HepG2 (cell line): ENCODE data around the gene B3GNT9. TPM values are rescaled to one million over a fixed set of nuclear protein-coding genes. Genes with fewer than 3 reads are reported as not detected.

Source experiments
- HOXA7 ChIP-seq: sonication (generic); formaldehyde crosslinking; IDR thresholded peaks from 2 replicates; pipeline ENCODE4 v1.8.1; 2022; ENCODE audit warnings: mild to moderate bottlenecking, missing genetic modification reagents, moderate library complexity
- MAX ChIP-seq: IDR thresholded peaks from 2 replicates; pipeline ENCODE4 v1.6.1; 2012; ENCODE audit warnings: inconsistent platforms
- SALL1 ChIP-seq: sonication (generic); formaldehyde crosslinking; IDR thresholded peaks from 2 replicates; pipeline ENCODE4 v1.8.0; 2022; ENCODE audit warnings: mild to moderate bottlenecking, missing genetic modification reagents
- SPEN ChIP-seq: sonication (generic); formaldehyde crosslinking; IDR thresholded peaks from 2 replicates; pipeline ENCODE4 v1.5.1; 2020; ENCODE audit warnings: low read depth, mild to moderate bottlenecking, missing genetic modification reagents
- TMF1 ChIP-seq: sonication (generic); formaldehyde crosslinking; IDR thresholded peaks from 2 replicates; pipeline ENCODE4 v1.8.1; 2022; ENCODE audit warnings: low read depth, missing genetic modification reagents
- polyA plus RNA-seq, 8 experiments: library from polyadenylated mRNA; depleted of rRNA in 3 of 8; stranded (reverse) in 7 of 8; unstranded in 1 of 8; fragments of >200 nt; fragmentation: Illumina TruSeq in 4 of 8; extraction: Trizol in 4 of 8; gene quantifications; 2 replicates each; pipeline versions ENCODE4 v1.2.1 to v1.2.3, GENCODE V29; 2011 to 2016; ENCODE audit warnings: low read depth in 4 of 8, missing spikeins in 1 of 8, mixed read lengths in 1 of 8; ENCODE audit not compliant: insufficient read depth in 1 of 8
- total RNA-seq, 5 experiments: library from RNA; depleted of rRNA; stranded (reverse); fragments of >200 nt; fragmentation: Illumina TruSeq; extraction: Trizol; gene quantifications; 2 replicates each; pipeline ENCODE4 v1.2.3, GENCODE V29; 2016; ENCODE audit warnings: low read depth in 1 of 5
- TF ChIP-seq, protein P1 (sequence below): sonication (generic); formaldehyde crosslinking; IDR thresholded peaks from 2 replicates; pipeline ENCODE4 v1.4.0; 2020; ENCODE audit warnings: missing genetic modification reagents
- TF ChIP-seq, protein P2 (sequence below): IDR thresholded peaks from 2 replicates; pipeline ENCODE4 v1.6.1; 2016; ENCODE audit warnings: low read depth, borderline replicate concordance
- TF ChIP-seq, protein P3 (sequence below): sonication (generic); formaldehyde crosslinking; IDR thresholded peaks from 2 replicates; pipeline ENCODE4 v1.5.0; 2020; ENCODE audit warnings: mild to moderate bottlenecking, missing genetic modification reagents
- TF ChIP-seq, protein P4 (sequence below): sonication (generic); formaldehyde crosslinking; IDR thresholded peaks from 2 replicates; pipeline ENCODE4 v1.5.1; 2020; ENCODE audit warnings: missing genetic modification reagents, mild to moderate bottlenecking, borderline replicate concordance
- TF ChIP-seq, protein P5 (sequence below): sonication (generic); formaldehyde crosslinking; IDR thresholded peaks from 2 replicates; pipeline ENCODE4 v1.9.0; 2021; ENCODE audit warnings: mild to moderate bottlenecking, missing genetic modification reagents

The B3GNT9 gene
- total and polyA plus RNA-seq, 2 of the 13 experiments (the other 11 are each of a cell fraction or from before 2014, with no cell fraction given) = 1.5 to 3.1 TPM

- TF ChIP-seq, protein P1, sequence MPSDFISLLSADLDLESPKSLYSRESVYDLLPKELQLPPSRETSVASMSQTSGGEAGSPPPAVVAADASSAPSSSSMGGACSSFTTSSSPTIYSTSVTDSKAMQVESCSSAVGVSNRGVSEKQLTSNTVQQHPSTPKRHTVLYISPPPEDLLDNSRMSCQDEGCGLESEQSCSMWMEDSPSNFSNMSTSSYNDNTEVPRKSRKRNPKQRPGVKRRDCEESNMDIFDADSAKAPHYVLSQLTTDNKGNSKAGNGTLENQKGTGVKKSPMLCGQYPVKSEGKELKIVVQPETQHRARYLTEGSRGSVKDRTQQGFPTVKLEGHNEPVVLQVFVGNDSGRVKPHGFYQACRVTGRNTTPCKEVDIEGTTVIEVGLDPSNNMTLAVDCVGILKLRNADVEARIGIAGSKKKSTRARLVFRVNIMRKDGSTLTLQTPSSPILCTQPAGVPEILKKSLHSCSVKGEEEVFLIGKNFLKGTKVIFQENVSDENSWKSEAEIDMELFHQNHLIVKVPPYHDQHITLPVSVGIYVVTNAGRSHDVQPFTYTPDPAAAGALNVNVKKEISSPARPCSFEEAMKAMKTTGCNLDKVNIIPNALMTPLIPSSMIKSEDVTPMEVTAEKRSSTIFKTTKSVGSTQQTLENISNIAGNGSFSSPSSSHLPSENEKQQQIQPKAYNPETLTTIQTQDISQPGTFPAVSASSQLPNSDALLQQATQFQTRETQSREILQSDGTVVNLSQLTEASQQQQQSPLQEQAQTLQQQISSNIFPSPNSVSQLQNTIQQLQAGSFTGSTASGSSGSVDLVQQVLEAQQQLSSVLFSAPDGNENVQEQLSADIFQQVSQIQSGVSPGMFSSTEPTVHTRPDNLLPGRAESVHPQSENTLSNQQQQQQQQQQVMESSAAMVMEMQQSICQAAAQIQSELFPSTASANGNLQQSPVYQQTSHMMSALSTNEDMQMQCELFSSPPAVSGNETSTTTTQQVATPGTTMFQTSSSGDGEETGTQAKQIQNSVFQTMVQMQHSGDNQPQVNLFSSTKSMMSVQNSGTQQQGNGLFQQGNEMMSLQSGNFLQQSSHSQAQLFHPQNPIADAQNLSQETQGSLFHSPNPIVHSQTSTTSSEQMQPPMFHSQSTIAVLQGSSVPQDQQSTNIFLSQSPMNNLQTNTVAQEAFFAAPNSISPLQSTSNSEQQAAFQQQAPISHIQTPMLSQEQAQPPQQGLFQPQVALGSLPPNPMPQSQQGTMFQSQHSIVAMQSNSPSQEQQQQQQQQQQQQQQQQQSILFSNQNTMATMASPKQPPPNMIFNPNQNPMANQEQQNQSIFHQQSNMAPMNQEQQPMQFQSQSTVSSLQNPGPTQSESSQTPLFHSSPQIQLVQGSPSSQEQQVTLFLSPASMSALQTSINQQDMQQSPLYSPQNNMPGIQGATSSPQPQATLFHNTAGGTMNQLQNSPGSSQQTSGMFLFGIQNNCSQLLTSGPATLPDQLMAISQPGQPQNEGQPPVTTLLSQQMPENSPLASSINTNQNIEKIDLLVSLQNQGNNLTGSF = peak; percentile 83; the same call in 1 of the 2 replicates
- TF ChIP-seq, protein P2, sequence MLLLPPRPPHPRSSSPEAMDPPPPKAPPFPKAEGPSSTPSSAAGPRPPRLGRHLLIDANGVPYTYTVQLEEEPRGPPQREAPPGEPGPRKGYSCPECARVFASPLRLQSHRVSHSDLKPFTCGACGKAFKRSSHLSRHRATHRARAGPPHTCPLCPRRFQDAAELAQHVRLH = peak; percentile 99
- TF ChIP-seq HOXA7 (peak; percentile 93), SALL1 (CRISPR knock-in tag) (peak; percentile 97), SPEN (peak; percentile 68; the same call in 1 of the 2 replicates), TMF1 (CRISPR knock-in tag) (0 out of 2 replicates have a peak, but pooled peaks have one; percentile 72), MAX (peak; percentile 90)
- TF ChIP-seq, protein P3, sequence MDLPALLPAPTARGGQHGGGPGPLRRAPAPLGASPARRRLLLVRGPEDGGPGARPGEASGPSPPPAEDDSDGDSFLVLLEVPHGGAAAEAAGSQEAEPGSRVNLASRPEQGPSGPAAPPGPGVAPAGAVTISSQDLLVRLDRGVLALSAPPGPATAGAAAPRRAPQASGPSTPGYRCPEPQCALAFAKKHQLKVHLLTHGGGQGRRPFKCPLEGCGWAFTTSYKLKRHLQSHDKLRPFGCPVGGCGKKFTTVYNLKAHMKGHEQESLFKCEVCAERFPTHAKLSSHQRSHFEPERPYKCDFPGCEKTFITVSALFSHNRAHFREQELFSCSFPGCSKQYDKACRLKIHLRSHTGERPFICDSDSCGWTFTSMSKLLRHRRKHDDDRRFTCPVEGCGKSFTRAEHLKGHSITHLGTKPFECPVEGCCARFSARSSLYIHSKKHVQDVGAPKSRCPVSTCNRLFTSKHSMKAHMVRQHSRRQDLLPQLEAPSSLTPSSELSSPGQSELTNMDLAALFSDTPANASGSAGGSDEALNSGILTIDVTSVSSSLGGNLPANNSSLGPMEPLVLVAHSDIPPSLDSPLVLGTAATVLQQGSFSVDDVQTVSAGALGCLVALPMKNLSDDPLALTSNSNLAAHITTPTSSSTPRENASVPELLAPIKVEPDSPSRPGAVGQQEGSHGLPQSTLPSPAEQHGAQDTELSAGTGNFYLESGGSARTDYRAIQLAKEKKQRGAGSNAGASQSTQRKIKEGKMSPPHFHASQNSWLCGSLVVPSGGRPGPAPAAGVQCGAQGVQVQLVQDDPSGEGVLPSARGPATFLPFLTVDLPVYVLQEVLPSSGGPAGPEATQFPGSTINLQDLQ (CRISPR knock-in tag) = no peak; the same call in 1 of the 2 replicates
- TF ChIP-seq, protein P4, sequence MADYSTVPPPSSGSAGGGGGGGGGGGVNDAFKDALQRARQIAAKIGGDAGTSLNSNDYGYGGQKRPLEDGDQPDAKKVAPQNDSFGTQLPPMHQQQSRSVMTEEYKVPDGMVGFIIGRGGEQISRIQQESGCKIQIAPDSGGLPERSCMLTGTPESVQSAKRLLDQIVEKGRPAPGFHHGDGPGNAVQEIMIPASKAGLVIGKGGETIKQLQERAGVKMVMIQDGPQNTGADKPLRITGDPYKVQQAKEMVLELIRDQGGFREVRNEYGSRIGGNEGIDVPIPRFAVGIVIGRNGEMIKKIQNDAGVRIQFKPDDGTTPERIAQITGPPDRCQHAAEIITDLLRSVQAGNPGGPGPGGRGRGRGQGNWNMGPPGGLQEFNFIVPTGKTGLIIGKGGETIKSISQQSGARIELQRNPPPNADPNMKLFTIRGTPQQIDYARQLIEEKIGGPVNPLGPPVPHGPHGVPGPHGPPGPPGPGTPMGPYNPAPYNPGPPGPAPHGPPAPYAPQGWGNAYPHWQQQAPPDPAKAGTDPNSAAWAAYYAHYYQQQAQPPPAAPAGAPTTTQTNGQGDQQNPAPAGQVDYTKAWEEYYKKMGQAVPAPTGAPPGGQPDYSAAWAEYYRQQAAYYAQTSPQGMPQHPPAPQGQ (CRISPR knock-in tag) = no peak
- TF ChIP-seq, protein P5, sequence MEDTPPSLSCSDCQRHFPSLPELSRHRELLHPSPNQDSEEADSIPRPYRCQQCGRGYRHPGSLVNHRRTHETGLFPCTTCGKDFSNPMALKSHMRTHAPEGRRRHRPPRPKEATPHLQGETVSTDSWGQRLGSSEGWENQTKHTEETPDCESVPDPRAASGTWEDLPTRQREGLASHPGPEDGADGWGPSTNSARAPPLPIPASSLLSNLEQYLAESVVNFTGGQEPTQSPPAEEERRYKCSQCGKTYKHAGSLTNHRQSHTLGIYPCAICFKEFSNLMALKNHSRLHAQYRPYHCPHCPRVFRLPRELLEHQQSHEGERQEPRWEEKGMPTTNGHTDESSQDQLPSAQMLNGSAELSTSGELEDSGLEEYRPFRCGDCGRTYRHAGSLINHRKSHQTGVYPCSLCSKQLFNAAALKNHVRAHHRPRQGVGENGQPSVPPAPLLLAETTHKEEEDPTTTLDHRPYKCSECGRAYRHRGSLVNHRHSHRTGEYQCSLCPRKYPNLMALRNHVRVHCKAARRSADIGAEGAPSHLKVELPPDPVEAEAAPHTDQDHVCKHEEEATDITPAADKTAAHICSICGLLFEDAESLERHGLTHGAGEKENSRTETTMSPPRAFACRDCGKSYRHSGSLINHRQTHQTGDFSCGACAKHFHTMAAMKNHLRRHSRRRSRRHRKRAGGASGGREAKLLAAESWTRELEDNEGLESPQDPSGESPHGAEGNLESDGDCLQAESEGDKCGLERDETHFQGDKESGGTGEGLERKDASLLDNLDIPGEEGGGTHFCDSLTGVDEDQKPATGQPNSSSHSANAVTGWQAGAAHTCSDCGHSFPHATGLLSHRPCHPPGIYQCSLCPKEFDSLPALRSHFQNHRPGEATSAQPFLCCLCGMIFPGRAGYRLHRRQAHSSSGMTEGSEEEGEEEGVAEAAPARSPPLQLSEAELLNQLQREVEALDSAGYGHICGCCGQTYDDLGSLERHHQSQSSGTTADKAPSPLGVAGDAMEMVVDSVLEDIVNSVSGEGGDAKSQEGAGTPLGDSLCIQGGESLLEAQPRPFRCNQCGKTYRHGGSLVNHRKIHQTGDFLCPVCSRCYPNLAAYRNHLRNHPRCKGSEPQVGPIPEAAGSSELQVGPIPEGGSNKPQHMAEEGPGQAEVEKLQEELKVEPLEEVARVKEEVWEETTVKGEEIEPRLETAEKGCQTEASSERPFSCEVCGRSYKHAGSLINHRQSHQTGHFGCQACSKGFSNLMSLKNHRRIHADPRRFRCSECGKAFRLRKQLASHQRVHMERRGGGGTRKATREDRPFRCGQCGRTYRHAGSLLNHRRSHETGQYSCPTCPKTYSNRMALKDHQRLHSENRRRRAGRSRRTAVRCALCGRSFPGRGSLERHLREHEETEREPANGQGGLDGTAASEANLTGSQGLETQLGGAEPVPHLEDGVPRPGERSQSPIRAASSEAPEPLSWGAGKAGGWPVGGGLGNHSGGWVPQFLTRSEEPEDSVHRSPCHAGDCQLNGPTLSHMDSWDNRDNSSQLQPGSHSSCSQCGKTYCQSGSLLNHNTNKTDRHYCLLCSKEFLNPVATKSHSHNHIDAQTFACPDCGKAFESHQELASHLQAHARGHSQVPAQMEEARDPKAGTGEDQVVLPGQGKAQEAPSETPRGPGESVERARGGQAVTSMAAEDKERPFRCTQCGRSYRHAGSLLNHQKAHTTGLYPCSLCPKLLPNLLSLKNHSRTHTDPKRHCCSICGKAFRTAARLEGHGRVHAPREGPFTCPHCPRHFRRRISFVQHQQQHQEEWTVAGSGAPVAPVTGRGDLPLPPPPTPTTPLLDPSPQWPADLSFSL (CRISPR knock-in tag) = no peak
Measured at GRCh38 chr16:67184995-67185650, 34.3 kb upstream of the B3GNT9 start (continued).
